Spleen (tissue), 7 donors: ENCODE results near the gene LRBA.

Source experiments
- POLR2A ChIP-seq, 3 donors: fragments of 450-650 bp; IDR thresholded peaks; one replicate each; pipeline ENCODE4 v1.5.1; 2017; ENCODE audit warnings: antibody characterized with exemption in 3 of 3, mild to moderate bottlenecking in 1 of 3
- TF ChIP-seq, protein P1 (sequence below), 11 experiments: fragments of 200-600 bp in 7 of 11; fragments of 450-650 bp in 4 of 11; sonication (generic) in 4 of 11; IDR thresholded peaks in 8 of 11; conservative IDR thresholded peaks in 3 of 11; 1 replicate in 7 of 11; 2 replicates in 4 of 11; pipeline versions ENCODE4 v1.4.0 to v1.8.0; 2016 to 2021; ENCODE audit warnings: antibody characterized with exemption in 11 of 11, inconsistent platforms in 4 of 11, mild to moderate bottlenecking in 1 of 11
- donor health status: DM: no; HTN: no; CAD: no; lungs with moderate emphysema.
- donor health status: DM: no; HTN: no; CAD: no.
- donor health status: DM: no; HTN: no; CAD: no.

DNA sequence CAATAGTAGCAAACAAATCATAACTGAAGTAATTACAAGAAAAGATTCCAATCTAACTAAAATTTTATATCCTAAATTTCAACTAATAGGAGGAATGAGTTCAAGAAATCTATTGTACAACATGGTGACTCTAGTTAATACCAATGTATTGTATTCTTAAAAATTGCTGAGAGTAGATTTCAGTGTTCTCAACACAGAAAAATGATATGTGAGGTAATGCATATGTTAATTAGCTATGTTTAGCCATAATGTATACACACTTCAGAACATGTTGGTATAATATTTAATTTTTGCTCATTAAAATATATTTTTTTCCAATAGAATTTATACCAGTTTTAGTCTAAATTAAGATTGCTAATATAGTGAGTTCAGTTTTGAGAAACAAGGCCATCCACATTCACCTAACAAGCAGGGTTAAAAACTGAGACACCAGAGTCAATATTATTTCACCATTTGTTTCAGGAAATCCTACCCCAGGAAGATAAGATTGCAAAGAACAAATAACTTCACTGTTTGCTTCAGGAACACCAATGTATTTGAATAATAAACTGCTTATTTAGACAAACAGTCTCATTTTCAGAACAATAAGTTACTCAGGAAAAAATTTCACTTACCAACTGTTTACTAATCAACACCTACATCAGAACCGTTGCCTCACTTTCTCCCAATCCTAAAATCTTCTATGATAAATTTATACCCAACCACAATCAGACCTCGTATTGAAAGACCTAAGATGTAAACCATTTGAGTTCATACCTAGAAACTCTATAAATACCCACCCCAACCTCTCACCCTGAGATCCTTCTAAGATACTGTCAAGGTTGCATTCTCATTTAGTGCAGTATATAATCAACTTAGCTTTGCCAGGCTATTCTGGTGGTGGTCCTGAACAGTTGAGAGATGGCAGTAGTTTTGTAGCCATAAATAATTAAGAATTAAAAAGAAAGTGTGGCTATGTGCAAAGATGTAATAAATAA, 300.3 kb downstream of the LRBA start:
- no peak for TF ChIP-seq POLR2A (IDR thresholded peaks at IDR 0.05)
- TF ChIP-seq, protein P1, sequence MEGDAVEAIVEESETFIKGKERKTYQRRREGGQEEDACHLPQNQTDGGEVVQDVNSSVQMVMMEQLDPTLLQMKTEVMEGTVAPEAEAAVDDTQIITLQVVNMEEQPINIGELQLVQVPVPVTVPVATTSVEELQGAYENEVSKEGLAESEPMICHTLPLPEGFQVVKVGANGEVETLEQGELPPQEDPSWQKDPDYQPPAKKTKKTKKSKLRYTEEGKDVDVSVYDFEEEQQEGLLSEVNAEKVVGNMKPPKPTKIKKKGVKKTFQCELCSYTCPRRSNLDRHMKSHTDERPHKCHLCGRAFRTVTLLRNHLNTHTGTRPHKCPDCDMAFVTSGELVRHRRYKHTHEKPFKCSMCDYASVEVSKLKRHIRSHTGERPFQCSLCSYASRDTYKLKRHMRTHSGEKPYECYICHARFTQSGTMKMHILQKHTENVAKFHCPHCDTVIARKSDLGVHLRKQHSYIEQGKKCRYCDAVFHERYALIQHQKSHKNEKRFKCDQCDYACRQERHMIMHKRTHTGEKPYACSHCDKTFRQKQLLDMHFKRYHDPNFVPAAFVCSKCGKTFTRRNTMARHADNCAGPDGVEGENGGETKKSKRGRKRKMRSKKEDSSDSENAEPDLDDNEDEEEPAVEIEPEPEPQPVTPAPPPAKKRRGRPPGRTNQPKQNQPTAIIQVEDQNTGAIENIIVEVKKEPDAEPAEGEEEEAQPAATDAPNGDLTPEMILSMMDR (IDR thresholded peaks at IDR 0.05 in 8 of 11, conservative IDR thresholded peaks at IDR 0.05 in 3 of 11) = no peak
